Measurements from ENCODE around the gene AATK. TPM values are rescaled to one million over a fixed set of nuclear protein-coding genes. Genes with fewer than 3 reads are reported as not detected.
A peak's percentile ranks its signal among the peaks of the same experiment; 100 is the strongest.

AATK gene
- total and polyA plus RNA-seq, 9 of the 15 experiments (the other 6 are each of a cell fraction or from before 2014, with no cell fraction given): 0.11 to 0.55 (median 0.38) TPM; not detected in 5

- Histone ChIP-seq H3K4me2 (ENCODE audit: insufficient read depth, low read length) (no peak overlapping the region), H3K4me1 (replicated peaks in 1 of 2; ENCODE audit: control insufficient read depth in 2 of 2, insufficient read depth in 2 of 2, low read length in 2 of 2) (peaks cover 0 to 64% of the 10 kb centered on the region in 2 experiments; a peak in 2 of 5 replicates), H4K20me1 (replicated peaks; ENCODE audit: control insufficient read depth, insufficient read depth, low read length) (no peaks in the 10 kb centered on the region; the same call in 1 of the 2 replicates), H3K9me3 (replicated peaks; ENCODE audit: control insufficient read depth, insufficient read depth, low read depth, low read length) (no peaks in the 10 kb centered on the region), H3K27ac (ENCODE audit: extremely low read depth, low read depth, low read length) (no peak overlapping the region), H3K4me3 (no peak overlapping the region), H3K9me1 (ENCODE audit: control insufficient read depth, insufficient read depth, low read length) (no peaks in the 10 kb centered on the region), H3K9ac (ENCODE audit: insufficient read depth in 1 of 2, low read depth in 2 of 2, low read length in 2 of 2) (no peak overlapping the region), H3K36me3 (ENCODE audit: control insufficient read depth, insufficient read depth, low read length) (no peaks in the 10 kb centered on the region), H3K27me3 (ENCODE audit: control insufficient read depth in 2 of 2, insufficient read depth in 2 of 2, low read length in 2 of 2) (peaks cover 16 to 46% of the 10 kb centered on the region in 2 experiments; a peak in 4 of 5 replicates), H2AFZ (ENCODE audit: low read depth, low read length) (no peak overlapping the region), H3K79me2 (ENCODE audit: control insufficient read depth, insufficient read depth, low read length) (no peaks in the 10 kb centered on the region)
- intact Hi-C loops (cut with micrococcal nuclease) (no loop called here), in situ Hi-C loops (cut with MboI) (no loop called here)
- no TSS peak for BruUV-seq (replicated peaks)
- ATAC-seq (no peak), FAIRE-seq (no peak), DNase-seq (ENCODE audit: extremely low read depth in 1 of 4, low spot score in 3 of 4) (no peak)
- CTCF ChIA-PET (ENCODE audit: low intra/inter-chr PET ratio): no interaction called here
- WGBS (ENCODE audit: insufficient coverage, low coverage, missing lambda C conversion rate): 12% methylated on average over 11 of the region's 11 CpGs
- peak; percentile 97 for TF ChIP-seq ZNF12 (CRISPR knock-in tag; IDR thresholded peaks at IDR 0.05)
- TF ChIP-seq ZNF444 (CRISPR knock-in tag; IDR thresholded peaks at IDR 0.05): no peak
- peak; percentile 35; the same call in 1 of the 2 replicates for TF ChIP-seq POLR2G (IDR thresholded peaks at IDR 0.05; ENCODE audit: low read depth, low read length)
- POLR2A ChIA-PET: no interaction called here
These were observed 17.8 kb upstream of the AATK start for GRCh38 chr17:81183807-81184206.

DNA sequence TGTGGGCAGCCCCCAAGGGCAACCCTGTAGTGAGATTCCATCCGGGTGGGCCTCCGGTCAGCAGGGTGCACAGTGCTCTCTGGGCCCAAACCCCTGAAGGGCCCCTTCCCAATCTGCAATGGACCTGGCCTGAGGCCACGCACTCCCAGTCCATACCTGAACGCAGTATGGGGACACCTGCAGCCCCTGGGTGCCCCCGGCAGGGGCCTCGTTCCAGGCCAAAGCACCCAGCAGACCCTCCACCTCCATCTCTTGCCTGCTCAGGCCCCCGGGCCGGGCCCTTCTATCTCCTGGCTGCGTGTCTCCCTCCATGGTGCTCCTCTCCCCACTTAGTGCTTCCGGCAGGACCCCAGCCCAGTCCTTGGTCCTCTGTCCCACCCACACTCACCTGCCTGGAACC, 17.3 kb upstream of the AATK start:
- no peaks in the 10 kb centered on the region for H3K79me2 ChIP-seq (ENCODE audit: control insufficient read depth, insufficient read depth, low read length)
- H3K4me1 ChIP-seq (replicated peaks in 1 of 2; ENCODE audit: control insufficient read depth in 2 of 2, insufficient read depth in 2 of 2, low read length in 2 of 2): peaks cover 0 to 64% of the 10 kb centered on the region in 2 experiments; a peak in 2 of 5 replicates
- no TSS peak for BruUV-seq (replicated peaks)
- H4K20me1 ChIP-seq (replicated peaks; ENCODE audit: control insufficient read depth, insufficient read depth, low read length): no peaks in the 10 kb centered on the region; the same call in 1 of the 2 replicates
- no peaks in the 10 kb centered on the region for H3K9me3 ChIP-seq (replicated peaks; ENCODE audit: control insufficient read depth, insufficient read depth, low read depth, low read length)
- H3K4me3 ChIP-seq: no peak overlapping the region
- H3K4me2 ChIP-seq (ENCODE audit: insufficient read depth, low read length): no peak overlapping the region
- 28% methylated on average over 10 of the region's 10 CpGs for WGBS (ENCODE audit: insufficient coverage, low coverage, missing lambda C conversion rate)
- FAIRE-seq (no peak), DNase-seq (ENCODE audit: extremely low read depth in 1 of 4, low spot score in 3 of 4) (no peak), ATAC-seq (no peak)
- TF ChIP-seq POLR2G (IDR thresholded peaks at IDR 0.05; ENCODE audit: low read depth, low read length): peak; percentile 26; the same call in 1 of the 2 replicates
- TF ChIP-seq, protein P1, sequence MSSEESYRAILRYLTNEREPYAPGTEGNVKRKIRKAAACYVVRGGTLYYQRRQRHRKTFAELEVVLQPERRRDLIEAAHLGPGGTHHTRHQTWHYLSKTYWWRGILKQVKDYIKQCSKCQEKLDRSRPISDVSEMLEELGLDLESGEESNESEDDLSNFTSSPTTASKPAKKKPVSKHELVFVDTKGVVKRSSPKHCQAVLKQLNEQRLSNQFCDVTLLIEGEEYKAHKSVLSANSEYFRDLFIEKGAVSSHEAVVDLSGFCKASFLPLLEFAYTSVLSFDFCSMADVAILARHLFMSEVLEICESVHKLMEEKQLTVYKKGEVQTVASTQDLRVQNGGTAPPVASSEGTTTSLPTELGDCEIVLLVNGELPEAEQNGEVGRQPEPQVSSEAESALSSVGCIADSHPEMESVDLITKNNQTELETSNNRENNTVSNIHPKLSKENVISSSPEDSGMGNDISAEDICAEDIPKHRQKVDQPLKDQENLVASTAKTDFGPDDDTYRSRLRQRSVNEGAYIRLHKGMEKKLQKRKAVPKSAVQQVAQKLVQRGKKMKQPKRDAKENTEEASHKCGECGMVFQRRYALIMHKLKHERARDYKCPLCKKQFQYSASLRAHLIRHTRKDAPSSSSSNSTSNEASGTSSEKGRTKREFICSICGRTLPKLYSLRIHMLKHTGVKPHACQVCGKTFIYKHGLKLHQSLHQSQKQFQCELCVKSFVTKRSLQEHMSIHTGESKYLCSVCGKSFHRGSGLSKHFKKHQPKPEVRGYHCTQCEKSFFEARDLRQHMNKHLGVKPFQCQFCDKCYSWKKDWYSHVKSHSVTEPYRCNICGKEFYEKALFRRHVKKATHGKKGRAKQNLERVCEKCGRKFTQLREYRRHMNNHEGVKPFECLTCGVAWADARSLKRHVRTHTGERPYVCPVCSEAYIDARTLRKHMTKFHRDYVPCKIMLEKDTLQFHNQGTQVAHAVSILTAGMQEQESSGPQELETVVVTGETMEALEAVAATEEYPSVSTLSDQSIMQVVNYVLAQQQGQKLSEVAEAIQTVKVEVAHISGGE (CRISPR knock-in tag; IDR thresholded peaks at IDR 0.05): no peak
- in situ Hi-C loops (cut with MboI): no loop called here
- POLR2A ChIA-PET: no interaction called here
- peaks cover 16 to 51% of the 10 kb centered on the region in 2 experiments; a peak in 4 of 5 replicates for H3K27me3 ChIP-seq (ENCODE audit: control insufficient read depth in 2 of 2, insufficient read depth in 2 of 2, low read length in 2 of 2)
- intact Hi-C loops (cut with micrococcal nuclease): no loop called here
- H3K9ac ChIP-seq (ENCODE audit: insufficient read depth in 1 of 2, low read depth in 2 of 2, low read length in 2 of 2): no peak overlapping the region; a peak in 1 of 4 replicates
- CTCF ChIA-PET (ENCODE audit: low intra/inter-chr PET ratio): no interaction called here
- no peaks in the 10 kb centered on the region for H3K36me3 ChIP-seq (ENCODE audit: control insufficient read depth, insufficient read depth, low read length)
- H2AFZ ChIP-seq (ENCODE audit: low read depth, low read length): no peak overlapping the region
- no peaks in the 10 kb centered on the region for H3K9me1 ChIP-seq (ENCODE audit: control insufficient read depth, insufficient read depth, low read length)
- H3K27ac ChIP-seq (ENCODE audit: extremely low read depth, low read depth, low read length): no peak overlapping the region
